ENCODE measurements around the gene KRT84. TPM values are rescaled to one million over a fixed set of nuclear protein-coding genes. Genes with fewer than 3 reads are reported as not detected.

The KRT84 gene
- total RNA-seq, 1 donor from 2014 or later, result not detected

DNA sequence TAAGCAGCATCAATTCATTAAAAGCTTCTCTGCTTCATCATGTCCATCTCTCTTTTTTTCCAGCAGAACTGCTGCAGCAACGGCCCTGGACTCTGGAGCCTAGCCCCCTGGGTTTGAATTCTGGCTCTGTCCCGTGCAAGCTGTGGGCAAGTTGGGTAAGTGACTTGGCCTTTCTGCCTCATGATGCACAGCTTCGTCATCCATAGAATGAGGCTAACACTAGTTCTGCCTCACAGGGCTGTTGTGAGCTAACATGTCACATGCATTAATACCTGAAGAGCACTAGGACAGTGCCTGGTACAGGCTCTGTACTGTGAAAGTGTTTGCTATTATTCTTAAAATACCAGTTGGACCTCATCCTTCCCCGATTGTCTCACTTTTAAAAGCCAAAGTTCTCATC lies 16.5 kb upstream of the KRT84 start:
- Histone ChIP-seq H3K36me3 (ENCODE audit: control insufficient read depth, insufficient read depth, low read length) (no peaks in the 10 kb centered on the region), H3K27me3 (ENCODE audit: control insufficient read depth, insufficient read depth, low read length) (peaks cover 14% of the 10 kb centered on the region), H3K4me3 (ENCODE audit: low read depth, low read length) (no peak overlapping the region)
- no peak for DNase-seq (ENCODE audit: low read depth)
- TF ChIP-seq, protein P1, sequence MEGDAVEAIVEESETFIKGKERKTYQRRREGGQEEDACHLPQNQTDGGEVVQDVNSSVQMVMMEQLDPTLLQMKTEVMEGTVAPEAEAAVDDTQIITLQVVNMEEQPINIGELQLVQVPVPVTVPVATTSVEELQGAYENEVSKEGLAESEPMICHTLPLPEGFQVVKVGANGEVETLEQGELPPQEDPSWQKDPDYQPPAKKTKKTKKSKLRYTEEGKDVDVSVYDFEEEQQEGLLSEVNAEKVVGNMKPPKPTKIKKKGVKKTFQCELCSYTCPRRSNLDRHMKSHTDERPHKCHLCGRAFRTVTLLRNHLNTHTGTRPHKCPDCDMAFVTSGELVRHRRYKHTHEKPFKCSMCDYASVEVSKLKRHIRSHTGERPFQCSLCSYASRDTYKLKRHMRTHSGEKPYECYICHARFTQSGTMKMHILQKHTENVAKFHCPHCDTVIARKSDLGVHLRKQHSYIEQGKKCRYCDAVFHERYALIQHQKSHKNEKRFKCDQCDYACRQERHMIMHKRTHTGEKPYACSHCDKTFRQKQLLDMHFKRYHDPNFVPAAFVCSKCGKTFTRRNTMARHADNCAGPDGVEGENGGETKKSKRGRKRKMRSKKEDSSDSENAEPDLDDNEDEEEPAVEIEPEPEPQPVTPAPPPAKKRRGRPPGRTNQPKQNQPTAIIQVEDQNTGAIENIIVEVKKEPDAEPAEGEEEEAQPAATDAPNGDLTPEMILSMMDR (IDR thresholded peaks at IDR 0.05; ENCODE audit: insufficient read depth, low read length, poor library complexity, severe bottlenecking), result no peak

DNA sequence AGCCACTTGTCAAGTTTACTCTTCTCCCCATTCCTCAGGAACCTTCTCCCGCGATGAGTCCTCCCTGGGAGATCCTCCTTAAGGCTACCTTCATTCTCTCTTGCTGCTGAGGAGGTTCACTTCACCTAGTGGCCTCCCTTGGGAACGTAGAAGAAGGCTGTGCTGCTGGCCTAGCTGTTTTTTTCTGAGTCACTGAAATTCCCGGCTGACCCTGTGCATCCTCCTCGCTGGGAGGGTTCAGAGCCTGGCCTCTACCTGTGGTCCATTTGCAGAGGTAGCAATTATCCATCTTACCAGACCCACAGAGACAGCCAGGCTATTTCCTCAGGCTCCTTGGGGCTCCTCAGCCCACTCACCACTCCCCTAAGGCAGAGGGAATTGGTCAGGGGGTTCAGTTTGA lies 16.1 kb upstream of the KRT84 start:
- H3K36me3 ChIP-seq (ENCODE audit: control insufficient read depth, insufficient read depth, low read length), result no peaks in the 10 kb centered on the region

DNA sequence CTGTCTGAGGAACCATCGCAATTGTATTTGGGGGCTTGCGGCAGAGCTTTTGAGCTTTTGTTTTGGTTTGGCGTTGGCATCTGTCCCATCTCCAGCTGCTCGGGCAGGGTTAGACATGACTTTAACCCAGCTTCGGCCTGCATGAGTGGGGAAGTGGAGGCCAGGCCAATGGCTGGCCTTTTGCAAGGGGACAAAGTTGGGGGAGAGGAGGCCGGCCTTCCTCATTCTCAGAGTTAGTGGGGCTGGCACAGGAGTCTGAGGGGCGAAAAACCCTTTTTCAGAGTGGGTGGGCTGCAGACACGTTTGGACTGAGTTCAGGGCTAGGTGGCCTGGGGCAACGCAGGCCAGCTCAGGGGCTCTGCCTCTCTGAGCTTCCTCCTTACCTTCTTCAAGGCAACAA lies 15.5 kb upstream of the KRT84 start:
- peaks cover 14% of the 10 kb centered on the region for H3K27me3 ChIP-seq (ENCODE audit: control insufficient read depth, insufficient read depth, low read length)
- TF ChIP-seq, protein P1 (IDR thresholded peaks at IDR 0.05; ENCODE audit: insufficient read depth, low read length, poor library complexity, severe bottlenecking), result no peak
- no peaks in the 10 kb centered on the region for H3K36me3 ChIP-seq (ENCODE audit: control insufficient read depth, insufficient read depth, low read length)
- DNase-seq (ENCODE audit: low read depth), result no peak
- H3K4me3 ChIP-seq (ENCODE audit: low read depth, low read length), result no peak overlapping the region

More for the DNA sequence above, 16.1 kb upstream of the KRT84 start:
- Histone ChIP-seq H3K27me3 (ENCODE audit: control insufficient read depth, insufficient read depth, low read length) (peaks cover 14% of the 10 kb centered on the region), H3K4me3 (ENCODE audit: low read depth, low read length) (no peak overlapping the region)
- TF ChIP-seq, protein P1 (IDR thresholded peaks at IDR 0.05; ENCODE audit: insufficient read depth, low read length, poor library complexity, severe bottlenecking), result no peak
- no peak for DNase-seq (ENCODE audit: low read depth)

DNA sequence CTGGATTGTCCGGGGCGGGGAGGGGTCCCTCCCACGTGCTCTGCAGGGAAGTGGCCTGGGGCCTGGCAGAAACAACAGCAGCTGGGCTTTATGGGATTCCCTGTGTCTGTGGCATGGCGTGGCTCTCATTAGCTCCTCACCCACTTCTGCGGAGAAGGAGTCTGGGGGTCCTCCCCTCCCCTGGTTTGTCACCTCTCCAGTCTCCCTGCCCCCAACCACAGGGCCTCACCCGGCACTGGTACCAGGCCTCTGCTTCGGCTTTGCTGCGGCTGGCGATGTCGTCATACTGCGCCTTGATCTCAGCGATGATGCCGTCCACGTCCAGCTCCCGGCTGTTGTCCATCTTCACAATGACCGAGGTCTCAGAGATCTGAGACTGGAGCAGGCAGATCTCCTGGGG lies 14.3 kb upstream of the KRT84 start:
- H3K27me3 ChIP-seq (ENCODE audit: control insufficient read depth, insufficient read depth, low read length), result peaks cover 16% of the 10 kb centered on the region
- no peak overlapping the region for H3K4me3 ChIP-seq (ENCODE audit: low read depth, low read length)
- DNase-seq (ENCODE audit: low read depth), result no peak
- TF ChIP-seq, protein P1 (IDR thresholded peaks at IDR 0.05; ENCODE audit: insufficient read depth, low read length, poor library complexity, severe bottlenecking), result no peak
- no peaks in the 10 kb centered on the region for H3K36me3 ChIP-seq (ENCODE audit: control insufficient read depth, insufficient read depth, low read length)

DNA sequence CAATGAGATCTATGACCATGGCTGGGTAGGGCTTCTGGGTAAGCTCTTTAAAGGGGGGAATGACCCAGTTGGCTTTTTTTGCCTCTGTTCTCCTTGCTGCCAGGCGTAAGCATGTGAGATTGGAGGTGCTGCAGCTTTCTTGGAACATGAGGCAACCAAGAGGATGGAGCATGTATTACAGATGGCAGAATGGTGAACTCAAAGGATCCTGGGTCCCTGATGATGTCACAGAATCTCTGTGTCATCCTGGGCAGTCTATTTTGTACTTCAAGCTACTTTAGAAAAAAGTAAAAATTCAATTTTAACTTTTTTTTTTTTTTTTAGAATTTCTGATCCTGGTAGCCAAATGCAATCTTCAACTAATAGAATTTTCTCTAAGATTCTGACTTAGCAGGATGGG lies 12.7 kb upstream of the KRT84 start:
- no peak for DNase-seq (ENCODE audit: low read depth)
- Histone ChIP-seq H3K36me3 (ENCODE audit: control insufficient read depth, insufficient read depth, low read length) (no peaks in the 10 kb centered on the region), H3K27me3 (ENCODE audit: control insufficient read depth, insufficient read depth, low read length) (peaks cover 12% of the 10 kb centered on the region), H3K4me3 (ENCODE audit: low read depth, low read length) (no peak overlapping the region)
- TF ChIP-seq, protein P1 (IDR thresholded peaks at IDR 0.05; ENCODE audit: insufficient read depth, low read length, poor library complexity, severe bottlenecking), result no peak

DNA sequence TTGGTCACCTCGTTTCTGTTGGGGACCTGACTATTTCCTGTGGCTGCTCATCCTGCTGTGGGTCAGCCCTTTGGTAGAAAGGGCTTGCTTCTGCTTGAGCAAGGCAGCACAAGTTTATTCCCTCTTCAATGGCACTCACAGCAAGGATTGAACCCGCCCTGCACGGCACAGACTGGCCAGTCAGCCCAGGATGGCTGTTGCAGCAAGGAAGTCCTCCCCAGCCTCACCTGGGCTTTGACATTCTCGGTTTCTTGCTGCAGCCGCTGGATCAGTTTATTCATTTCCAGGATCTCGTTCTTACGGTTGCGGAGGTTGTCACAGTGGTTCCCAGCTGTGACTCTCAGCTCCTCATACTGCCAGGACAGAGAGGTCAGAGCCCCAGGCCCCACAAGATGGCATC lies 11.2 kb upstream of the KRT84 start:
- Histone ChIP-seq H3K4me3 (ENCODE audit: low read depth, low read length) (no peak overlapping the region), H3K27me3 (ENCODE audit: control insufficient read depth, insufficient read depth, low read length) (peaks cover 12% of the 10 kb centered on the region), H3K36me3 (ENCODE audit: control insufficient read depth, insufficient read depth, low read length) (no peaks in the 10 kb centered on the region)
- TF ChIP-seq, protein P1 (IDR thresholded peaks at IDR 0.05; ENCODE audit: insufficient read depth, low read length, poor library complexity, severe bottlenecking), result no peak
- no peak for DNase-seq (ENCODE audit: low read depth)

All from kidney epithelial cell (primary cell).